HEK293 (cell line): ENCODE results near the gene PDZD4.

ENCODE experiments used
- ZNF274 ChIP-seq, 2 experiments: fragments of 200-500 bp in 1 of 2; fragments of 450-650 bp in 1 of 2; sonication (Bioruptor generic) in 1 of 2; formaldehyde crosslinking in 1 of 2; IDR thresholded peaks; 2 replicates each; pipeline versions ENCODE4 v1.5.1 to v1.6.1; 2014 to 2016; ENCODE audit warnings: borderline replicate concordance in 1 of 2, inconsistent platforms in 1 of 2, low read length in 1 of 2, missing biosample characterization in 1 of 2, missing genetic modification characterization in 1 of 2
- ZNF501 ChIP-seq: fragments of 450-650 bp; formaldehyde crosslinking; IDR thresholded peaks from 2 replicates; pipeline ENCODE4 v1.5.1; 2016; ENCODE audit warnings: missing biosample characterization, missing genetic modification characterization

- TF ChIP-seq ZNF501 (no peak), ZNF274 (IDR thresholded peaks at IDR 0.05; ENCODE audit: low read length) (no peak), ZNF274 (tag by site-specific recombination; IDR thresholded peaks at IDR 0.05; ENCODE audit: borderline replicate concordance) (no peak)
These were observed 61.8 kb downstream of the PDZD4 start for GRCh38 chrX:153768311-153769157.
